Fibroblast of upper back skin (primary cell): ENCODE data around the gene KLHDC8A.

Experiments
- DNase-seq: peaks from one replicate; pipeline ENCODE4 v3.0.0-alpha.2; 2013

The KLHDC8A gene

DNA sequence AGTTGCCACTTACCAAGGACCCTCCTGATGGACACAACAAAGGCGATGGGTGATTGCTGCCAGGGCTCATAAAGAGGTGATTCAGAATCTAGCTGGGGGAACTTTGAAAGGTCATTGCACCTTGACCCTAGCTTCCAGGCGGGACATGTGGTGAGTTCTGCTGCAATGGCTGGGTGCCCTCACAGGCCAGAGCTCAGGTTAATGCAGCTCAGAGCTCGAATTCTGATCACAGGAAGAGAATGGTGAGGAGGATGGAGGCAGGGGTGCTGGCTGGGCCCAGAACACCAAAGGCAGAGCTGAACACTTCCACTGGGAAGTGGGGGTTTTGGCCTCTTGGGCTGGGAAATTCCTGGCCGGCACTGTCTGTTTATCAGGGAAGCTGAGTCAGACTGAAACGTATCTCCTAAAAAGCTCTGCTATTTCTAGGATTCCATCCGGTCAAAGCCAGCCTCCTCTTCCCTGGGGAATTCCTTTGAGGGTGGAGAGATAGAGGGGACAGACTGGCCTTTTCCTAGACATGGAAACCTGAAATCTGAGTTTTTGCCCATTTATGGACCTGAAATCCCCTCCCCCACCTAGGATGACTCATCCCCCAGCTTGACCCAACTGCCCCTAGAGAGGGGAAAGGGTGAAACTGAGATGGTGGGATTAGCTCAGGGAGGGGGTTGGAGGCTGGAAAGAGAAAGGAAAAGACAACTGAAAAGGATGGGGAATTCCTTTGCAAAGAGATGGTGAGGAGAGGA lies 62.4 kb downstream of the KLHDC8A start:
- peak; percentile 96 for DNase-seq

- no peak for DNase-seq
These were observed 63.2 kb downstream of the KLHDC8A start for GRCh38 chr1:205293350-205294074.

- DNase-seq: no peak
These were observed 65.1 kb downstream of the KLHDC8A start for GRCh38 chr1:205291596-205291995.

GRCh38 chr1:205287767-205288559 lies 68.8 kb downstream of the KLHDC8A start:
- peak; percentile 51 for DNase-seq

DNA sequence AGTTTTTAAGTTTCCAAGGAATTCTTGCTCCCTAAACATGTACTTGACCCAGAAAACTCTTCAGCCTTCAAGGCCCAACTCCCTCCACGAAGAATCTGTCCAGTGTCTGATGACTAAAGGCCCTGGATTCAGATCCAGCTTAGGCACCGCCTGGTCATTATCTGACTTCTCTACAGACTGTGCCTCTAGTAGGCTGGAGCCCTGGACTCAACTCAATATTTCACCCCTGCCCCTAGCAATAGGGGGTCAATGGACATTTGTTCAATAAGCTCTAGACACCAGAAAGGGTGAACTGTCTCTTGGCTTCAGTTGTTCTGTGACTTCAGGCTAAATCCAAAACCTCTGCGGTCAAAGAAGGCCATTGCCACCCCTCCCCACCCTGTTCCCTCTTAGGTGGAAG lies 69.6 kb downstream of the KLHDC8A start:
- DNase-seq: no peak

DNA sequence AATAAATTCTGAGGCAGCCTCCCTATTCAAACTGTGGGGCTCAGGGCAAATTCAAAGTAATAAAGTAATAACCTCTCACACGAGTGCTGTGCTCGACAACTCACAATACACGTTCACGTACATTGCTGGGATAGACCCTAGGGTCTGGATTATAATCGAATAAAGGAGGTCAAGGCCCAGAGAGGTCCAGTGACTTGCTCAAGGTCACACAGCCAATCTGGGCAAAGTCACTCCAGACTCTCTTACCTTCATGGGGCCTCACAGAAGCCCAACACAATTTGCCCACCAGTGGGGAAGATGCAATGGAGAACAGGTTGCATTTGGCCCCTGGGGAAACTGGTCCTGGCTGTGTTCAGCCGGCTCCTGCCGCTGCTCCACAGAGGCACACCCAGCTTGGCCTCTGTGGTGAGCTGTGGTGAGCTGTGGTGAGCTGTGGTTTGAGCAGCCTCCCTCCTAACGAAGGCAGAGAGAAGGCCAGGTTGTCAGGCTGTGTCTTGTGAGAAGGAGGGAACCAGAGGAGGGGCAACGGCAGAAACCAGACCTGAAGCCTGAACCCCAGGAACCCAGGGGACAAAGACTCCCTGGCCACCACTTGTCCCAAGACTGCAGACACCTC lies 70.3 kb downstream of the KLHDC8A start:
- DNase-seq: peak; percentile 65
